ENCODE data around the gene PDPN.

PDPN gene

DNA sequence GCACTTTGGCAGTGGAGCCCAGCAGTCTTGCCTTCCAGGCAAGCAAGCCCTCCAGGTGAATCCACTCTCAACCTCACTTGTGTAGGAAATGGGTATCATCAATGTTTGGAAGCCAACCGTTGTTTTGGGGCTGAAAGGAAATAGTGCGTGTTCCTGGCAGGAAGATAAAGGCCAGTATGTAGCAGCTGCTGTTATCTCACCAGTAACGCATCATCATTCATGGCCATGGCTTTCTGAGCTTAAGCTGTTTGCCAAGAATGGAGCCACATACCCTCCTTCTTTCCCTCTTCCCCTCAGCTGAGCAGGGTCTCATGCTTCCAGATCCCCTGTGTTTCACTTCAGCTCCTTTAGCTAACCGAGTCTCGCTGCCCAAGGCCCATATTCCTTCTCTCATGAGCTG is 2.2 kb upstream of the PDPN start:
- no peak for DNase-seq

- DNase-seq = no peak
These were observed 754 bp upstream of the PDPN start for GRCh38 chr1:13582713-13583443.

DNA sequence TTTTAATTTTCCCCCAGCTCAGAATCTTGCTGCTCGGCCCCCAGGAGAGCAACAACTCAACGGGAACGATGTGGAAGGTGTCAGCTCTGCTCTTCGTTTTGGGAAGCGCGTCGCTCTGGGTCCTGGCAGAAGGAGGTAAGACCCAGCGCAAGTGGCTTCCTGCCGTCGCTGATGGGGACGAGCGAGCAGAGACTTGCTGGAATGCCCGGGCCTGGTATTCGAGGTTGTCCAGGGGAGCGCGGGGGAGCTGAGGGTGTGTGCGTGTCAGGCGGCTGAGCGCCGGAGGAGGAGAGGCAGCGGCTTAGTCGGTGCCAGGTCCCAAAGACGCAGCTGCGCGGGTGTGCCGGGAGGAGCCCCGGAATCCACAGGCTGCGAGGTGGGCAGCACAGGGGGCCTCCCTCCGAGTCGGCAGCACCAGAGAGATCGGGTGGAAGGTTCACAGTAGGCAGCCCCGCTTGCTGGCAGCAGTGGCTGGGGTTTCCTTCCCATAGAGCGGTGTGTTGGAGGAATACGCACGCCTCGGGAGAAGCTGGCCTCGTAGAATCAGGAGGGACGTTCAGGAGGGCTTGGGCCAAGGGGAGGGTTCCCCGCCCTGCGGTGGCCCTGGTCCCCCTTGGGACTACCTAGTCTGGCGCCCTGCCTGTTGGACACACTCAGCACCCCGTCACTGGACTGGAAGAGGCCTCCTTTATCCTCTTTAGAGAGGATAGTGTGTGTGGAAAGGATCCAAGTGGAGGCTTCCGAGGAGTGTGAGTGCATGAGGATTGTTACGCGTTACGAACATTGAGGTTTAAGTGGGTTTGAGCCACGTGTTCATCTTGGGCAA is 547 bp downstream of the PDPN start:
- DNase-seq = no peak

DNA sequence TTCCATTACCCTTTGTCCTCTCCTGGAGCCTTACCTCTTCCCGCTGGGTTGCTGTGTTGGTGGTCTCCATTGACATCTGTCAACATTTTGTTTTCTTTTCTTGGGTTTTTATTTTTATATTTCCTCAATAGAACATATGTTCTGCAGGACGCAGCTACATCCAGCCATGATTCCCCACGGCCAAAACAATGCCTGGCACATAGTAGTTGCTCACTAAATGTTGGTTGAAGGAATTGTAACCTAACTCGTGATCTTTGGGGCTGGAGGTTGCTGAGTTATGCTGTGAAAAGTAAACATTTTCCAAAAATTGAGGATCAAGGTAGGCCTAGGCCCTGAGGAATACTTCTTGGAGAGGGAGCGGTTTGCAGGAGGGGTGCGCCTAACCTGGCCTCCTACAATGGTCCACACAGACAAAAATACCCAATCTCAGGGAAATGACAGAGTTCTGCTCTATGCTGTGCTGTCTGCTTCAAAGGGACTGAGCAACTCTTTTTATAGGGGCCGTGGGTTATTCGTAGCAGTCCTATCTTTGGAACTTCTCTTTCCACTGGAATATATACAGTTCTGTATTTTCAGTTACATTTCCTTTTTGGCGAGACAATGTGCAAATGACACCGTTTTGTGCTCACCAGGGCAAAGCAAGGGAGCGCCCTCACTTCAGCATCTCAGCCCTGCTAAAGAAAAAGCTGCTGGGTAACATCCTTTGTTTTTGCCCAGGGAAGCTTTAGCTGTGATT is 1.4 kb downstream of the PDPN start:
- DNase-seq = no peak

DNA sequence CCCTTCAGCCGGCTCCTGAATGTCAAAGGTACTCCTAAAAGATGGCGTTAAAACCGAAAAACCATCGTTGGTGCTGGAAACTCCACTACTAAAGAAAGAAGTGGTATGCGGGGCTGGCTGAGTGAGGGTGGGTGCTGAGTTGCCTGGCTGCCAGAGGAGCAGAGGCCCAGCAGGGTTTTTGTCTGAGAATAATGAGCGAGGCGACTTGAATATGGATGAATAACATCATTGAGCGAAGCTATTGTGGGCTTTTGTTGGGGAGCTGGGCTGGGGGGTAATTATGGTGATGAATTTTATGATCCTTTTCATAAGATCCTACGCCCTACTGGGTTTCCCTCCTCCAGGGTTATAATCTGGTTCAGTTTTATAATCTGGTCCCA is 2.0 kb downstream of the PDPN start:
- DNase-seq = no peak

- no peak for DNase-seq
These were observed 2.4 kb downstream of the PDPN start for GRCh38 chr1:13586001-13586400.

- no peak for DNase-seq
These were observed 3.8 kb downstream of the PDPN start for GRCh38 chr1:13587256-13588030.

GRCh38 chr1:13588946-13589796 is 5.5 kb downstream of the PDPN start:
- DNase-seq = no peak

GRCh38 chr1:13590486-13590885 is 6.9 kb downstream of the PDPN start:
- no peak for DNase-seq

GRCh38 chr1:13593511-13594131 is 10.0 kb downstream of the PDPN start:
- DNase-seq = no peak

- DNase-seq = no peak
These were observed 11.8 kb downstream of the PDPN start for GRCh38 chr1:13595411-13595810.

- no peak for DNase-seq
These were observed 13.5 kb downstream of the PDPN start for GRCh38 chr1:13597166-13597565.

DNA sequence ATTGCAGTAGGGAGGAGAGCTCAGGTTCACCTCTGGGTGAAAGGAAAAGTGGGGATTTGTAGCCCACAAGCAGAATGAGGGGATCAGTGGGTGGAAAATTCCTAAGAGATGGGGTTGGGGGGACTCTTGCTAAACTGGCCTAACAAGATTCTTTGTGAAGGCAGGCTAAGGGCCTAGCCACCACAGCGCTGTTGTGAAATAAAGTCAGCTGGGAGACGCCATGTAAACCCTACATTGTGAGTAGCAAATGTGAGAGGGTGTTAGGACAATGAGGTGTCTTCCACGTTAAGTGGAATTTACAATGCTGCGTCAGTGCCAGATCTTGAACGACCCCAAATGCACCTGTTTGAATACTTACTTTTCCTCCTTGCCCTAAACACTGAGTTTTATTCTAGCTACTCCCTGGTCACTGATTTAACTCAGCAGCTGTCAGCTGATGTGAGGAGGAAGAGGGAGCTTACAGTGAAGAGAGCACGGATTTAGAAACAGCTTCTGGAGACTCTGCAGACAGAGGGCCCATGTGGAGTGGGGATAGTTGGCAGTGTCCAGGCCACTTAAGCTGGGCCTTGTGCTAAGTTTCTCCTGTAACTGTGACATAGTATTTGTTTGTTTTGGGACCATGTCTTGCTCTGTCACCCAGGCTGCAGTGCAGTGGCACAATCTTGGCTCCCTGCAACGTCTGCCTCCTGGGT is 17.3 kb downstream of the PDPN start:
- DNase-seq = no peak

DNA sequence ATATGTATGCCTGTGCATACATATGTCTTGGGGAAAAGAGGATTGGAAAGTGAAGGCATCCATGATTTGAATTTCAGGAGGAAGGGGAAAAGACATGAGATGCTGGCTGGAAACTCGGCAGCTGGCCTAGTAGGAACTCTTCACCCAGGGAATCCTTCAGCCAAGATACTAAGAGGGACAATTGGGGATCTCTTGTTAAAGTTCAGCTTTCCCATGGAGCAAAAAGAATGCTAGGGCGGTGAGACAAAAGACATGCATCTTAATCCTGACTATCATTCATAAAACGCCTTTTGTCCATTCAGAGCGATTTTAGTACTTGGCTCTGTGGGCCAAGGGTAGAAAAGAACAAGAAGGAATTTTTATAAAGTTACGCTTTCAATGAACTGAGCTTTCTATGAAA is 20.5 kb downstream of the PDPN start:
- DNase-seq = no peak

GRCh38 chr1:13604721-13605120 is 21.1 kb downstream of the PDPN start:
- no peak for DNase-seq

GRCh38 chr1:13605159-13605558 is 21.5 kb downstream of the PDPN start:
- DNase-seq = no peak

- no peak for DNase-seq
These were observed 23.4 kb downstream of the PDPN start for GRCh38 chr1:13607002-13607401.

- DNase-seq = no peak
These were observed 32.6 kb downstream of the PDPN start for GRCh38 chr1:13616234-13616633.

DNA sequence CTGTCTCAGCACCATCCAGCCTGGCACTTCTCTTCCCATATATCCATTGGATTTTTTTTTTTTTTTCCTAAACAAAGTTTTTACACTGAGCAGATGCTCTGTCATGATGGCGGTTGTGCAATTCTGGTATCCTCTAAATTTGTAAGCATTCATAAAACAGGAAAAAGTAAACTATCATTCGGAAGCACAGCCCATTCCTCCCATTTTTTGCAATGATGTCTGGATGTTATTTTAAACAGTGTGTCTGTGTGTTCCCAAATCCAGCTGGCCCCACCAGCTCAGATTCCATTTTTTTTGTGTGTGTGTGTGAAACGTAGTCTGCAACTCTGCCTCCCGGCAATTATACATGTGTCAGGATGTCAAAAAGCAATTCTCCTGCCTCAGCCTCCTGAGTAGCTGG is 33.5 kb downstream of the PDPN start:
- no peak for DNase-seq

GRCh38 chr1:13617773-13618172 is 34.1 kb downstream of the PDPN start:
- DNase-seq = no peak

- no peak for DNase-seq
These were observed 34.9 kb downstream of the PDPN start for GRCh38 chr1:13618483-13618882.
